Omental fat pad (tissue), 4 donors: ENCODE measurements around the gene IGFL3. TPM values are rescaled to one million over a fixed set of nuclear protein-coding genes. Genes with fewer than 3 reads are reported as not detected.

Experiments used
- ATAC-seq: fragments of 150-250 bp; one replicate; pipeline ENCODE4 v1.9.1; 2016; ENCODE audit warnings: mild to moderate bottlenecking, moderate library complexity; ENCODE audit not compliant: low FRiP score
- DNase-seq: peaks from one replicate; pipeline ENCODE4 v3.0.0-alpha.2; 2019; ENCODE audit warnings: low spot score
- total RNA-seq, 4 donors: library from RNA; depleted of rRNA; stranded (reverse); fragments of >200 nt; gene quantifications; one replicate each; pipeline ENCODE4 v1.1.0, GENCODE V29; 2016
- TF ChIP-seq, protein P1 (sequence below), 3 donors: fragments of 450-650 bp; IDR thresholded peaks; one replicate each; pipeline ENCODE4 v1.5.1; 2016 to 2017; ENCODE audit warnings: antibody characterized with exemption in 3 of 3, mild to moderate bottlenecking in 3 of 3, moderate library complexity in 2 of 3

The IGFL3 gene
- total RNA-seq, 4 donors from 2014 or later: not detected

DNA sequence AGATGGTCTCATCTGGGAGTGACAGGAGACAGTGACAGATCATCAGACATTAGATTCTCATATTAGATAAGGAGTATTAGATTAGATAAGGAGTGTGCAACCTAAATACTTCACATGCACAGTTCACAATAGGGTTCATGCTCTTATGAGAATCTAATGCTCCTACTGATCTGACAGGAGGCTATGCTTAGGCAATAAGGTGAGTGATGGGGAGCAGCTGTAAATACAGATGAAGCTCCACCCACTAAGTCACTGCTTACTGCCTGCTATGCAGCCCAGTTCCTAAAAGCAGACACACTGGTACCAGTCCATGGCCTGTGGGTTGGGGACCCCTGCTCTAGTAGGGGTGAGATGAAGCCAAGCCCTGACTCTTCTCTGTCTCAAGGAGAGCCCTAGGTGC is 10.0 kb upstream of the IGFL3 start:
- ATAC-seq: no peak
- no peak for DNase-seq
- TF ChIP-seq, protein P1, sequence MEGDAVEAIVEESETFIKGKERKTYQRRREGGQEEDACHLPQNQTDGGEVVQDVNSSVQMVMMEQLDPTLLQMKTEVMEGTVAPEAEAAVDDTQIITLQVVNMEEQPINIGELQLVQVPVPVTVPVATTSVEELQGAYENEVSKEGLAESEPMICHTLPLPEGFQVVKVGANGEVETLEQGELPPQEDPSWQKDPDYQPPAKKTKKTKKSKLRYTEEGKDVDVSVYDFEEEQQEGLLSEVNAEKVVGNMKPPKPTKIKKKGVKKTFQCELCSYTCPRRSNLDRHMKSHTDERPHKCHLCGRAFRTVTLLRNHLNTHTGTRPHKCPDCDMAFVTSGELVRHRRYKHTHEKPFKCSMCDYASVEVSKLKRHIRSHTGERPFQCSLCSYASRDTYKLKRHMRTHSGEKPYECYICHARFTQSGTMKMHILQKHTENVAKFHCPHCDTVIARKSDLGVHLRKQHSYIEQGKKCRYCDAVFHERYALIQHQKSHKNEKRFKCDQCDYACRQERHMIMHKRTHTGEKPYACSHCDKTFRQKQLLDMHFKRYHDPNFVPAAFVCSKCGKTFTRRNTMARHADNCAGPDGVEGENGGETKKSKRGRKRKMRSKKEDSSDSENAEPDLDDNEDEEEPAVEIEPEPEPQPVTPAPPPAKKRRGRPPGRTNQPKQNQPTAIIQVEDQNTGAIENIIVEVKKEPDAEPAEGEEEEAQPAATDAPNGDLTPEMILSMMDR (IDR thresholded peaks at IDR 0.05): no peak

DNA sequence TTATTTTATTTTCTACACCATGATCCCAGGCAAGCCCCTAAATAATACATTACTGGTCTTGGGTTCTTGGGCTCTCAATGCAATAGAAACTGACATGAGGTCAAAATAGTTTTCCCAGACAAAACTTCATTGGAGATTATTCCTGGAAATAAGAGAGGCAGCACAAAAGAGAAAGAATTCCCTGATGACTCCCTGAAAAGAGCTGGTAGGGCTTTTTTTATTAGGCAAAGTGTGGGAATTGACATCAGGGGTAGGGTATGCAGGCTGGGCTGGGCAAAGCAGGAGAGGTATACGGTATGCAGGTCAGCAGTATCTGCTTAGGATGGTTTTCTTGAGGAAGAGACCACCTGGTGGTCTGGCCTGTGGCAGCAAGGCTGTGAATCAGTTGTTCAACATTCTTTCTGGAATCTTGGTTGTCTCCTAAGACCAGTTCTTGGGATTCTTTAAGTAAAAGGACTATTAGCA is 9.3 kb upstream of the IGFL3 start:
- DNase-seq: no peak
- TF ChIP-seq, protein P1 (IDR thresholded peaks at IDR 0.05): no peak
- no peak for ATAC-seq

DNA sequence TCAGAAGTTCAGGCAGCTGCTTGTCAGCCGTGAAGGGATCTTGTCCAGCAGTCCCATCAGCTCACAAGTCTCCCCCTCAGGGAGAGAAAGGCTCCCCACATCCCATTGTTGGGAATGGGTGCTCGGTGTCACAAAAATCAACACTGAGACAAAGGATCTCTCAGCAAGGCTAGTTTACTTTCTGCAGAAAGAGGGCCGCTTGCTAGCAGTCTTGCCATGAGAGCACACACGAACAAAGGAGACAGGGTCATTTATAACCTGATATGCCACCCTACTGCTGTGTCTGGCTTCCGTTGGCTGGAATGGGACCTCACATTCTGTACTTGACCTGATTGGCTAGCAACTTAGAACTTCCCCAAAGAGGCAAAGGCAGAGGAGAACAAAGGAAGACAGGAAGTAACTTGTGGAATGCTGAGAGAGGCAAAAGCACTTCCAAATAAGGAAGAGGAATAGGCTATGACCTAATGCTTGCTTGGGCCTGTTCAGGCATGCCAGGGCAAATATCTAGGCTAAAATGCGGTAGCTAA is 8.7 kb upstream of the IGFL3 start:
- ATAC-seq (no peak), DNase-seq (no peak)
- TF ChIP-seq, protein P1 (IDR thresholded peaks at IDR 0.05): no peak

DNA sequence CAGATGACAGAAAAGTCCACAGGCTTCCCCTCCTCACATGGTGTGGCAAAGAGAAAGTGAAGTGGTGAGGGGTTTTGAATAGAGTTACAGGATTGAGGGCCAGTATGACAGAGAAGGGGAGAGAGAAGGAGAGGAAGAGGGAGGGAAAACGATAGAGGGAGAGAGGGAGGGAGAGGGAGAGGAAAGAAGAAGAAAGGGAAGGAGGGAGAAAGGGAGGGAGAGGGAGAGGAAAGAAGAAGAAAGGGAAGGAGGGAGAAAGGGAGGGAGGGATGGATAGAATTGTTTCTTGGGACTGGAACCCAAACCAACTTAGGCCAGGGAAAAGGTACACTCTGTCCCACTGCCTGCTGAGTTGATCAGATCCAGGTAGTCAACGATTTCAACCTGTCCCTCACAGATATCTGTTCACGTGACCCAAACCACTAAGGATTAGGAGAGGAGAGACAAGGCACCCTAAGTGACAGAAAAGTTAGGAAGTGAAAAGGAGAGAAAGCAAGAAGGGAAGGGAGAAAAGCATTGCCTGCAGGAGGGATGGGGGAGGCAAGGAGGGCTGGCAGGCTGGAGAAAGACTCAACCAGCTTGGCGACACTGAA is 8.1 kb upstream of the IGFL3 start:
- DNase-seq (no peak), ATAC-seq (no peak)
- TF ChIP-seq, protein P1 (IDR thresholded peaks at IDR 0.05): no peak

DNA sequence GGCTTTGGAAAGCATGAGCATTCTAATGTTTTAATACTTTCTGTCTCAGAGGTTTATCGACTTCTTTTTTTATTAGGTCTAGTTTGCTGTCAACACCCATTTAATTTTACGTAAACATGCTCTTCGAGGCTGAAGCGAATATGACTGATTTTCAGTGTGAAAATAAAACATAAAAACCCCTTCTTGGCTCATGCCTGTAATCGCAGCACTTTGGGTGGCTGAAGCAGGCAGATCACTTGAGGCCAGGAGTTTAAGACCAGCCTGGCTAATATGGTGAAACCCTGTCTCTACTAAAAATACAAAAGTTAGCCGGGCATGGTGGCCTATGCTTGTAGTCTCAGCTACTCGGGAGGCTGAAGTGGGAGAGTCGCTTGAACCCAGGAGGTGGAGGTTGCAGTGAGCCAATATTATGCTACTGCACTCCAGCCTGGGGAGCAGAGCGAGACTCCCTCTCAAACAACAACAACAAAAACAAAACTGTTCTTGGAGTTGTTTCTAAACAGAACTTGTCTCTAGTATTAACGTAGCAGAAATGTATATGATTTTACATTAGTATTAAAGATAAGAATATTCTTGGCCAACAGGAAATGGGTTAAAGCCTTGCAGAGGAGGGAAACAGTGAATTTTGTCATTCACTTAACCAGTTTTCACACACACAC is 7.1 kb upstream of the IGFL3 start:
- DNase-seq (no peak), ATAC-seq (no peak)
- TF ChIP-seq, protein P1 (IDR thresholded peaks at IDR 0.05): no peak

DNA sequence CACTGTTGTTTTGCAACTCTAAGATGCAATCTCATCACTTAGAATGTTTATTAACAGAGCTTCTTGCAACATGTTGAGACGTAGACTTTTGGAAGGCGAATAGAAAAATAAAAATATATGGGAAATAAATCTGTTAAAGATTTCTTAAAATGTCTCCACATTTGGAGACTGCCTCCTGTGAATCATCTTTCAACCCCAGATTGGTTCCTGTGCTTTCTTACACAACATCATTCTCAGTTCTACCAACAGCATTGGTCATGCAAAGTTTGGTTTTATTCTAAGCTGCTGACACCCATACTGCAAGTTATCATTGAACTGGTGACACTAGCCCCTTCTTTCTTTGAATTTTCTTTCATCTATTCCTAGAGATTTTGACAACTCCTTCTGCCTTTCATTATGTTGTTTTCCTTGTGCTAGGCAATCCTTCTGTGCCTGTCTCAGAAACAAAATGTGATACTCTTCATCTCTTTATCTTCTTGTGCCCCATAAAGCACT is 1.6 kb upstream of the IGFL3 start:
- DNase-seq (no peak), ATAC-seq (no peak)
- TF ChIP-seq, protein P1 (IDR thresholded peaks at IDR 0.05): no peak
